Activated effector memory CD4-positive, alpha-beta T cell treated with Interleukin-2 at 50 U/mL for 16 hours (primary cell): ENCODE measurements around the gene MAPK8.

Experiments used
- DNase-seq: peaks from one replicate; pipeline ENCODE4 v3.0.0-alpha.2; 2020

MAPK8 gene

DNA sequence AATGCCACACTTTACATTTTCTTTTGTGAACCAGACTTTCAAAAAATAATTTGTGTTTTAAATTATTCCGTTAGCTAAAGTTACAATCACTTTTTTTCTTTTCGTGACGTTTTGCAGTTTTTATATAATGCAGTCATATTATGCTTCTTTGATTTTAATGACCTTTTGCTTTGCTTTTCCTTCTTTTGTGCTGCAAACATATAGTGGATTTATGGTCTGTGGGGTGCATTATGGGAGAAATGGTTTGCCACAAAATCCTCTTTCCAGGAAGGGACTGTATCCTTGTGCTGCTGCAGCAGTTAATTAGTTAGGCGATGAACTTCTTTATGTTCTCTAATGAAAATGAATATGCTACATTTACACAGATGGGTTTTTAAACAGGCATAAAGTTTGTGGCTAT lies 117.4 kb downstream of the MAPK8 start:
- no peak for DNase-seq

DNA sequence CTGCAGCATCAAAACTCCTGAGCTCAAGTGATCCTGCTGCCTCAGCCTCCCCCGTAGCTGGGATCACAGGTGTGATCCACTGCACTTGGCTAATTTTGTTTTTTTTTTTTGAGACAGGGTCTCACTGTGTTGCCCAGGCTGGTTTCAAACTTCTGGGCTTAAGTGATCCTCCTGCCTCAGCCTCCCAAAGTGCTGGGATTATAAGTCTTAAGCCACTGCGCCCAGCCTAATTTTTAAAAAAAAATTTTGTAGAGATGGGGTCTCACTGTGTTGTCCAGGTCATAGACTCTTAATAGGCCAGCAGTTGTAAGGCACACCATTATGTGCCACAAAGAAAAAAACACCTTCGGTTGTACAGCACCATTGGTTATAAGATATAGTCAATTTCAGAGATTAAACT lies 122.4 kb downstream of the MAPK8 start:
- no peak for DNase-seq

DNA sequence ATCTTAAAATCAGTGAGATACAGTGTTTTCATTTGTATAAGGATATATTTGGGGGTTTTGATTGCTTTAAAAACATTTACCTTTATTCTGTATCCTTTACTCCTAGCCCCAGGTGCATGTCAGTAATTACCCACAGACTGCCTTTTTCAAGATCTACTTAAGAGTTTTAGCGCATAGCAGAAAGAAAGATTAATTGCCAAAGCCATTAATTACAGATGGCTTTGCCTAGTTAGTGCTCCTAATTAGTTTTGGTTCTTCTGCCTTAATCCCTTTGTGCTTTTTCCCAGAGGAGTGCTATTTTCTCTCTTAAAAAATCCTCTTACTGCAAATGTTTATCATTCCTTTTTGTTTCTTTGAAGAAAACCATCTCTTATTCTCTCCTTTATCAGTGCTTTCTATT lies 122.8 kb downstream of the MAPK8 start:
- no peak for DNase-seq

DNA sequence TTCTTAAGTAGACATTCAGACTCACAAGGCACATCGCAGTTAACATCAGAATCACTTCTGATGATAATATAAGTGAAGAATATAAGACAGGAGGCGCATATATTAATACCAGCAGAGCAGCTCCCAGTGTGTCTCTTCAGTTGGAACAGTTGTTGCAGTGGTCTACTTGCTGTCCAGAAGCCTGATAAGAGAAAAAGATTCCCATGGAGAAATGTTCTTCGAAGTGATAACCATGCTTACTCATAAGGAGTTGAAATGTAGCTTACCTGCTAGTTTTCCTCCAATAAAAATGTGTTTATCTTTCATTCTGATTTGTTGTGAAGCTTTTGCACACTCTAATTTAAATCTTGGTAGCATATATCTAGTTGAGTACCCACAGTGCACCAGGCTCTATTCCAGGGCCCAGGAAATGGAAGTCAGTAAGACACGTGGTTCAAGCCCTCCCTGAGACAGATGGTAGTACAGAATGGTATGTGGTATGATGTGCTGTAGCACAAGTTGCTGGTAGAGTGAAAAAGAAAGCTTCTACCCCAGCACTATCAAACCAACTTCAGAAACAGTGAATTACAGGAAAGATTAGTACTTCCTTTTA lies 124.0 kb downstream of the MAPK8 start:
- no peak for DNase-seq

DNA sequence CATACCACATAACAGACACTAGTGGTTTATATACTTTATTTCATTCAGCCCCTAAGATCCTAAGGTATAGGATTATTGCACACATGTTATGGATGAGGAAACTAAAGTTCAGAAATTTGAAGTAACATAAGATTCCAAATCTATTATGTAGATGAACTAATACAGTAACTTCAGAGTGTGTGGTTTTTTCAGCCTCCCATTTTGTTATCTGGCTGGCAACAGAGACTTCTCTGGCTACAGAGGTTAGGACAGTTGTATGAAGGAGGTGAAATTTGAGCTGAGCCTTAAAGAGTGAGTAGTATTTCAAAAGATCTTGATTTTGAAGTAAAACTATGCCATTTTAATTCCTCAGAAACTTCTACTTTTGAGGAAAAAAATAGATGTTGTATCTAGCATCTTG lies 125.4 kb downstream of the MAPK8 start:
- no peak for DNase-seq

DNA sequence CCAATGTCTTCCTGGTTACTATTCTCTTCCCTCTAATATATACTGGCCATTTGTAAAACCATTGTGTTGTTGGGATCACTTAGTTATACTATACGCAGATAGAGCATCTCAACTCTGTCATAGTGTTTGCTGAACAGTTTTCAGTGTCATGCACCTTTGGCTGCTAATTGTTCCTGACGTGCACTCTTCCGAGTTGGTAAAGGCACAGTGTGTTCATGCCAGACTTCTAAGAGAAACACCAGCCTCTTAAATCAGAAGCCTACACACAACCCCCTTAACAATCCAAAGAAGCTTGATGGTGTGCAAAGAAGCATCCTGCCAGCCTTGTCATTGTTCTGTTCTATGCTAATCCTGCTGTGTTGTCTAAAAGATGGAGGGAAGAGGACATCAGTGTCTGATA lies 131.1 kb downstream of the MAPK8 start:
- DNase-seq, result no peak

DNA sequence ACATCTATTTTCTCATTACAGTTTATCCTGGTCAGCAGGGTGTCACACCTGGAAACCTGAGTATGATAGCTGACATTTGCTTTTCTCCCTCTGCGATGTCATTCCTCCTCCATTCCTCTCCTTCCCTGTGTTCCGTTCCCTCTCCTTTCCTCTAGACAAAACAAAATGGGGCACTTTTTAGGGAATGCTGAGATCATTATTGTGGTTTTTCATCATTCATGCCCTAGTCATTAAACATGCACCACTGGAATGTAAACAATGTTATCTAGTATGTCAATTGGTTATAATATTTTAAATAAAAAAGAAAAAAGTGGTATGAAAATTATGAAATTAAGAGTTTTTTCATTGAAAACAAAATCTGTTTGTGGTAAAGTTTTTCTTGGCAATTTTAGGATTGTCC lies 132.6 kb downstream of the MAPK8 start:
- no peak for DNase-seq

DNA sequence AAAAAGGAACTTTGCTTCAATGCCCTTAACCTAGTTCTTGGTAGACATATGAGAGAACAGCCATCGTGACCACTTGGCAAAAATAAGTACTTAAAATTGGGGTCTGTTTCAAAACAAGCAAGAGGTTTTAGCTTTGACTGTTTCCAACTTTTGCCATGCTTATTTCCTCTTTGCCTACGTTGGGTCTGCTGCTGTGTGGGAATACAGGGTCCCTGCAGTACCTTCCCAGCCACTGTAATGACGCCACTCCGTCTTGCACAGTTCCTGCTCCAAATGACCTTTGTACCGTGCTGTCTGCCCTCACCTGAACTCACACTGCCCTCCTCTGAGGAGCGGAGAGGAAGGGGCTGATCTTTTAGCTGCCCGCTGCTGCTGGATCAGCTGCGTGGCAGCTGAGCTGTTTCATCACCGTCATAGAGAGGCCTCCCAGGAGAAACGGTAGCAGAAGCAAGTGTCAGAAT lies 133.1 kb downstream of the MAPK8 start:
- no peak for DNase-seq

DNA sequence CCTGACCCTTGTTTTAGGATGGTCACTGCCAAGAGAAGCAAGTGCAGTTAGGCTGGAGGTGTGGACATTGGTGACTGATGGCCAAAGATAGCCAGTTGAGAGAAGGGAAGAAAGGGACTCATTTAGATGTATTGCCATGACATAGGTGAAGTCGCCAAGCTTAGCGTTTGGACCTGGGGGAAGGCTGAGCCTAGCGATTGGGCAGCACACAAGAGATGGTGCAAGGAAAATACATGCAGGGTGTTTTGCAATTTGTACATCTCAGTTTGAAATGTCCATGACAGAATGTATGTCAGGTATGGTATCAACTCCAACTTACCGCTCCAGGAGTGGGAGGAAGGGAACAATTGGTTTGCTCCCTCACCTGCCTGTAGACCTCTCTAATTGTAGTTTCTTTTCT lies 134.3 kb downstream of the MAPK8 start:
- no peak for DNase-seq

DNA sequence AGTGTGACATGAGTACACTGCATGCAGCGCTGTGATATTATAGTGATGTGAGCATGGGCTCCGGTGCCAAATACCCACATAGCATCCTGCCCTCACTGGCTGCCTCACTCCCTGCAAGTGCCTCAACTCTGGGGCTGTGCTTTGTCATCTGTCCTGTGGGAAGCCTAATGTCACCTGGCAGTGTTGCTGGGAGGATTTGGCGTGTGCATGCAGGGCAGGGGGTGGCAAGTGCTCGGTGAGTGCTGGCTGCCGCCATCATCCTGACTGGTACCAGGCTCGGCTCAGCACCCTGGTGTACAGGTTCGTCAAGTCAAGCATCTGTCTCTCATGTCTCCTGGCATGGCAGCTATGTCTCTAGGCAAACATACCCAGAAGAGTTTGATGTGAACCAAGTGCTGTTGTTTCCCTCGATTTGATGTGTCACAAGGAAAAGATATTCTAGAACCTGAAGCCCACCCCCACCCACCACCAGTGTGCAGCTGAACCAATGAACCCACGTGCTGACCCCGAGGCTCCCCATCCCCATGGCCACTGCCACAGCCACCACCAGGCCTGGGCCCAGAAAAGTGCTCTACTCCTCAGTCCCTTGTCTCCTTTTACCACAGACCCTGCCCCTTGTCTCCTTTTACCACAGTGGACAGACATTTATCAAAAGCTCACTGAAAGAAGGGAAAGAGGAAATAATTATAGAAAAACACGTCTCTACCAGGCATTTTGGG lies 135.8 kb downstream of the MAPK8 start:
- DNase-seq, result no peak

DNA sequence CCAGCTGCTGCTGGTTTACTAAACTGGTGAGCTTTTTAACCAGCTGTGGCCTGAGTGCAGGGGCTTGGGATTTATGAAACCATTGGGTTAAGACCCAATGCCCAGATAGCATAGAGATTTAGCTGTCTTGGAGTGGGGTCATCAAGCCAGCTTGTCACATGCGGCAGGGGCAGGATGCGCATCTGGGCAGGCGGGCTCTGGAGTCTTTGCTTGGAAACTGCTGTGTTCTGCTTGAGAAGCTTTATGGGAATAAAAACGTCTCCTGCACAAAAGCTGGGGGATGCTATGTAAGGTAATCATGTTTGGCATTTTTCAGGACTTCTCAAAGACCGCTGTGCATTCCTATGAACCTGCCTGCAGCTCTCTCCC lies 136.3 kb downstream of the MAPK8 start:
- no peak for DNase-seq

DNA sequence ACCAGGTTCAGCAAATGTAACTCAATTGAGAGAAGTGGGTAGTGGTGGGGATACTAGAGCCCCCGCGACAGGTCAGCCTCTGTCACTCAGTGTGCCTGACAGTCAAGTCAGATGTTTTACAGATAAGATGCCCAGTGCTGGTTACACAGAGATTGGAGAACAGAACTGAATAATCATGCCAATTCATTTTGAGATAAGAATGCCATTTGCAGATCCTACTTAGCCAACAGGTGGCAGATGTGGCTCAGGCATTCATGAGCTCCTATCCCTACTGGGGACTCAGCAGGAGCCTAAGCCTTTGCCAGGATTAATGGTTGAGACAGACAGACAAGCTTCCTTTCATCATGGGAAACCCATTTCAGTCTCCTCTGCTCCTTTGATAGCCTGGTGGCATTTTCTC lies 137.8 kb downstream of the MAPK8 start:
- no peak for DNase-seq

DNA sequence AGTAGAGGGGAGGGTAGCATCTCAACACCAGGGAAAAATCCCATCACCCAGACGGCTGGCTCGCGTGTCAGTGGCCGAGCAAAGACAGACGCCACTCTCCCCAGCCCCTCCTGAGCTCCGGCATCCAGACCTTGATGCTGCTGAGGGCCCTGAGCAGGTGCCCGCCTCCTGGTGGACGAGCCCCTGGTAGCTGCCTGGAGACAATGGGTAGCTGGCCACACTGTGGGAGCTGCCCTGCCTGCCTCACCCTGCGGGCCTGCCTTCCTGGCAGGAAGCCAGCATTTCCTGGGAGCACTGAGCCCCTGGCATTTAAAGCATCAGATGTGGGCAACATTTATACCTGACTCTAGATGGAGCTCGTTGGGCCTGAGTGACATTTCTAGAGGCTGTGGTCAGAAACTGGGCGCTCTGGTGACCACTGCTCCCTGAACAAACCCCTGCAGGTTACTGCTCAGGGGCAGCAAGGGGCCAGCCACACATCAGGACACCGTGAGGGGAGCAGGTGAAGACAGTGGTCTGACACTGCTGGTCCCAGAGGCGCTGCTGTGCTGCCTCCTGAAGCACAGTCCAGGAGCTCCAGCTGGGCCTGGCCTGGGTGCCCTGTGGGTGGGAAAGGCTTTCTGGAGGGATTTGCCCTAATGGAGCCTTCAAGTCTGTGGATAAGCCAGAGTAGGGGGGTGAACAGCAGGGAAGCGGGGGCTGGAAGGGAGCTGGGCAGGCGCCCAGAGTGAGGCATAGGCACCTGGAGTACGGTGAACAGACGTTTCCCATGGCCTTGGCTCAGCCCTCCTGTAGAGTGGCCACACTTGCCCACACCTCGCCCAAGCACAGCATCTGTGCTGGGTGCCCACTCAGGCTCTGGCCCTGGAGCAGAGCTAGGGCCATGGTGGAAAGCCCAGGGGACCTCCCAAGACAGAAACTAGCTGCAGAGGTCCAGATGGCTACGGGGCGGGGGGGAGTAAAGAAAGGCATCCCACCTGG lies 138.7 kb downstream of the MAPK8 start:
- no peak for DNase-seq

DNA sequence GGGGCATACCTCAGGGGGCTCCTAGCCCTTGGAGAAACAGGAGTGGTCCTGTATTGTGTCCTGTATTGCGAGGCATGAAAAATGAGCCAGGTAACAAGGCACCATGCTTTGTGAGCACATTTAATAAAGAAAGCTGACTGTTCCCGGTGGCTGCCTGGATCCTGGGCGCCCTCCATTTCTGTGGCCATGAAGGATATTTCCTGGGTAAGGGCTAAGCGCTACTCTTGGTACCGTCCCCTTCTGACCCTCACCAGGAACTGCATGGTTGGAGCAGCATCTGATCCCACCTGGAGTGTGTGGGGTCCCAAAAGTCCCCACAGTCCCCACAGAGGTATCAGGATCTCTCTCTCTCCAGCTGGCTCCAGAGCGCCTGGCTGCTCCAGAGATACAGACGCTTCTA lies 139.5 kb downstream of the MAPK8 start:
- DNase-seq, result no peak

DNA sequence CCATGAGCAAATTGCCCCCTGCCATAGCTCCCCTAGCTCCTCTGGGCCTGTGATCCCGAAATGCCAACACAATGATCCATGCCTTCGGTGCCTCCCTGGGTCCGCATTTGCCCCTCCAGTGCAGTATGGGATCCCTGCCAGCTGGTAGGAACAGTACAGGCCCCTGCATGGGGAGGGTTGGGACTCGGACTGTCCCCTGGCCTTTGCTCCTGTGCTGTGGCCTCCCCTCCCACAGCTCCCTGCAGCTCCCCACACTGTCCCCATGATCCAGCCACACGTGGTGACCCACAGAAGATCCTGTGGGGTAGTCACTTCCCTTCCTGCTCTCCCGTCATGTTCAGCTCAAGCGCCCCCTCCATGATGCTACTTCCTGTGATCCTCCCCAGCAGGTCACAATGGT lies 140.3 kb downstream of the MAPK8 start:
- DNase-seq, result no peak

DNA sequence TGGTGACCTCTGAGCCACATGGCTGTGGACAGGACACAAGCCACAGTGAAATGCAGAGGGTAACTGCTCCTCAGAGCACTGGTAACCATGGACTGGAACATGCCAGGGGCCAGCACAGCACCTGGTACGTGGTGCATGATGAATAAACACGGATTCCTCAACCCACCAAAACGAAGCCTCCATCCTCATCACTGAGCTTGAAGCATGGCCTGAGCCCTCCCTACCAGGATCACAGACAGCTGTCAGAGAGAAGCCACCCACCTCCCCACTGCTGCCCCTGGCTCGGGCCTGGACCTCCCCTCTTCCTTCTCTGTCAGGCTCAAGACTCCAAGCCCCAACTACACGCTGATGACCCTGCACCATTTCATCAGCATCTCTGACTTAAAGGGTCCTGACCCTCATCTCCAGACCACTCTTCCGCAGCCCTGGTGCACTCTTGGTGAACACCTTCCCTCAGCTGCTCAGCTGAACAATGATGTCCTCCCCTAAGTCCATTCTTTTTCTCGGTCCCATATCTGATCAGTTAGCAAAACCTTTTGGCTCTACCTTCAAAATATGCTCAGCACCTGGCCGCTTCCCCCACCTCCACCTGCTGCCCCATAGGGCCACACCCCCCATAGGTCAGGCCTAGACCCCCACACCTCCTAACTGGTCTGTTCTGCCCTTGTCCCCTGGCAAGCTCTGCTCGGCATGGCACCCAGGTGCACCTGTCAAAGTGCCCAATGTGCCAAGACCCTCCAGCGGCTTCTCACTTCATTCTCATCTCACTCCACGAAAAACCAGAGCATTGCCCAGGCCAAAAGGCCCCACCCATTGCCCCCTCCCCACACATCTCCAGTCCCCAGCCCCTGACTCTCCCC lies 141.1 kb downstream of the MAPK8 start:
- DNase-seq, result no peak

DNA sequence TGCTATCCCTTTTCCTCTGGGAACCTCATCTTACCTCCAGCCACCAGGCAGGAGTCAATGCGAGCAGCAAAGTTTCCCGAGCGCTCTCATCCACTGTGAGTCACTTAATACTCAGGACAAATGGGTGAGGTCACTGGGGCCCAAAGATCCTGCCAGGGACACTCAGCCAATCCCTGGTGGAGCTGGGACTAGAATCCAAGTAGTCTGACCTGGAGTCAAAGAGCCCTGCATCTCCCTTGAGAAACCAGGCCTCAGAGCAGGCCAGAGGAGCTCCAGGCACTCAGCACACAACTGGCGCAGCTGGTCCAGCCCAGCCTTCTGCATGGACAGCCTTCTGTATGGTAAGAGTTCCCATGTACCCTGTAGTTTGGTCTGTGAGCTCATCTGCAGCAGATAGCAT lies 142.3 kb downstream of the MAPK8 start:
- no peak for DNase-seq

DNA sequence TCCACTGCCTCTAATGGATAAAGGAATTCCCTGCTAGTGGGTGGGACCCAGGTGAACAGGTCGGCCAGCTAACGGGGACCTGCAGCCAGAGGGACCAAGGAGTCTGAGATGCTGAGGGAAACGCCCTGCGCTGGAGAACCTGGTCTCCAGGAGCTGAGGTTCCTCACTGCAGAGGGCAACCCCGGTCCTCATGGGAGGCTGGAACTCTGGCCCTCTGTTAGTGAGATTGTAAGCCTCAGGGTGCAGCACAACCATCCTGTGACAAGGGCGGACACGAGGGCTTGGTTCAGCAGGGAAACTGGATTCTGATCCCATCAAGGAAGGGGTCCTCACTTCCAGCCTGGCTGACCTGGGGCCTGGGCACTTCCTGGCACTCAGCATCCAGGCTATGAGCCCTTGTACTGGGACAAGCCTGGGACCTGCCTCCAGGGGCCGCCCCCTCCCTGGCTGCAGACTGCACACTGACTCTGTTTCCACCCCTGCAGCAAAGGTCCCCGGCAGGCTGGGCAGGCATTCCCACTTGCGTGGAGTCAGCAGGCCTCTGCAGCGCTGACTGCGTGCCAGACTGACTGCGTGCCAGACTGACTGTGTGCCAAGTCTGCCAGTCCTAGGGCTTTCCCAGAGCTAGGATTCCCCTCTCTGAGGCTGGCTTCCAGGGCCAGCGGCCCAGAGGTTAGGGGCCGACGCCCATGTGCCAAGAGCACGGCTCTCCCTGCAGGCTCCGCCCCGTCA lies 143.2 kb downstream of the MAPK8 start:
- no peak for DNase-seq

DNA sequence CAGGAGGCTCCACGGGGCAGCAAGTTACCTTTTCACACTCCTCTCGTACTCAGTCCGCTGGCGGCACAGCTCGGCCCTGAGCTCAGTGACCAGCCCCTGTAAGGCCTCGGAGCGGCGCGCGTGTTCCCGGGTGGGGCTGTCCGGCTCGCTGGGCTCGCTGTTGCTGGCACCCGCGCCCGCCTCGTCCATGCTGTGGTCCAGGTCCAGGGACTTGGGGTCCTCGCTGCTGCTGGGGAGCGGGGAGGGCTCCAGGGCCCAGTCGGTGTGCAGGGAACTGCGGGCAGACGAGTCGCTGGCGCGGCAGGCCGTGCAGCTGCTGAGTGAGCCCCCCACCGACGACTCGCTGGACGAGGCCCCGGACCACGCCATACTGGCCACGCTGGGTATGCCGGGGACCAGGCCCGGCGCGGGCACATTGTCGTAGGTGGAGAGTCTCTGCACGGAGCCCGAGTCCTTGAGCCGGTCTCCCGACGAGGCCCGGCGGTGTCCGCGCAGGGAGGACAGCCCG lies 143.8 kb downstream of the MAPK8 start:
- no peak for DNase-seq

DNA sequence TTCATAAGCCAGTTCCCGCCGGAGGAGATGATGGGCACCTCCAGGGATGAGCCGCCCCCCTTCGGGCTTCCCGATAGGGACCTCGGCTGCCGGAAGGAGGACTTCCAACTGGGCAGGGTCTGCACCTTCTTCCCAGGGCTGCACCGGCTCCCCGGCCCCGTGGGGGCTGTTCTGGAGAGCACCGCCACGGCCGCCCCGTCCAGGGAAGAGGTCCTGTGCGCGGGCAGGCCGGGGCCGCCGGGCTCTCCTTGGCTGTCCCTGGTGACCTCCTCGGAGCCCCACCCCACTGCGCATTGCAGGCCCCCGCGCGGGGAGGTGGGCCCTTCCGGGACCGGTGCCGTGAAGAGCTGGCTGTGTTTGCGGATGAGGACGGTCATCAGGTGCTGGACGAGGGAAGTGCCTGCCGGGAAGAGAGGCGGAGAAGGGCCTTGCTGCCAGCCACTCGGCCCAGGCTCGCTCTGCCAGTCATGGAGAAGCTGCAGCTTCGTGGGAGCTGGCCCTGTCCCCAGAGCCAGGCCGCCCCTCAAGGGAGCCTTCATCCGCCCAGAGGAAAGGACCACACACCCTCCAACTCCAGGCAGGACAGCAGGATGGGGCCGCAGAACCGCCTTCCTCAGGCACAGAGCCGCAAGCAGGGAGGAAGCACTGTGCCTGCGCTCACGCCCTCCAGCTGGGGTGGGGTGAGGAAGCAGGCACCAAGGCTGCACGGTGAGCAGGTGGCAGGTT lies 144.4 kb downstream of the MAPK8 start:
- DNase-seq, result no peak
